Activated CD8-positive, alpha-beta memory T cell treated with anti-CD3 and anti-CD28 coated beads, Interleukin-2, amount 50 U/mL, for 24 hours (primary cell): Measurements from ENCODE around the gene CUTA.
"Not testable (repeated sequence)": the region's sequence is repeated elsewhere in the genome, so short reads cannot be mapped to it uniquely, and the experiment has no call there.

Source experiments
- DNase-seq: peaks from one replicate; pipeline ENCODE4 v3.0.0-alpha.2; 2020; ENCODE audit errors: extremely low read depth

The CUTA gene

GRCh38 chr6:33367715-33368025, 50.2 kb downstream of the CUTA start:
- DNase-seq: not testable (repeated sequence)

GRCh38 chr6:33367009-33367714, 50.7 kb downstream of the CUTA start:
- DNase-seq: no peak
